Stimulated activated naive CD8-positive, alpha-beta T cell treated with anti-CD3 and anti-CD28 coated beads, Interleukin-15, Interleukin-2, amounts not matched to agents 100 U/mL and 50 U/mL, for 24 hours (primary cell): ENCODE results near the gene C2orf81.
"Not testable (repeated sequence)": the region's sequence is repeated elsewhere in the genome, so short reads cannot be mapped to it uniquely, and the experiment has no call there.

Experiments used
- ATAC-seq: fragments of 150-1000 bp; cut with Tn5 transposase; one replicate; pipeline ENCODE4 v1.10.0; 2021
- DNase-seq: peaks from one replicate; pipeline ENCODE4 v3.0.0; 2021

C2orf81 gene

DNA sequence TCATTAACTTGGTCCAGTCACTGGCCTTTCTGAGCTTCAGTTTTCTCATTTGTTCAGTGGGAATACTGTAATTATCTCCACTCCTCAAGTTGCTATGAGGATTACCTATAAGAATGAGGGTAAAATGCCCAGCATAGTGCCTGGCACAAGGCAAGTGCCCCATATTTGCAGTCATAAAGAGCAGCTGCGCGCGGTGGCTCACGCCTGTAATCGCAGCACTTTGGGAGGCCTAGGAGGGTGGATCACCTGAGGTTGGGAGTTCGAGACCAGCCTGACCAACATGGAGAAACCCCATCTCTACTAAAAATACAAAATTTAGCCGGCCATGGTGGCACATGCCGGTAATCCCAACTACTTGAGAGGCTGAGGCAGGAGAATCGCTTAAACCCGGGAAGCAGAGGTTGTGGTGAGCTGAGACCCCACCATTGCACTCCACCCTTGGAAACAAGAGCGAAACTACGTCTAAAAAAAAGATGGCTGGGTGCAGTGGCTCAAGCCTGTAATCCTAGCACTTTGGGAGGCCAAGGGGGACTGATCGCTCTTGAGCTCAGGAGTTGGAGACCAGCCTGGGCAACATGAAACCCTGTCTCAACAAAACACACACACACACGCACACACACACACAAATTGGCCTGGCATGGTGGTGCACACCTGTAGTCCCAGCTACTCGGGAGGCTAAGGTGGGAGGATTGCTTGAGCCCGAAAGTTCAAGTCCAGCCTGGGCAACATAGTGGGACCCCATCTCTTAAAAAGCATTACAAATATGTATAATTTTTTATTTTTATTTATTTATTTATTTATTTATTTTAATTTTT lies 21.3 kb upstream of the C2orf81 start:
- ATAC-seq, DNase-seq: not testable (repeated sequence)

- ATAC-seq (peak; percentile 4), DNase-seq (peak; percentile 57)
These were observed 20.5 kb upstream of the C2orf81 start, which contains the start of gene RTKN for GRCh38 chr2:74441690-74442482. RTKN (minus strand) TSS chr2:74441937; CDS start chr2:74441816, 121 bp downstream.

DNA sequence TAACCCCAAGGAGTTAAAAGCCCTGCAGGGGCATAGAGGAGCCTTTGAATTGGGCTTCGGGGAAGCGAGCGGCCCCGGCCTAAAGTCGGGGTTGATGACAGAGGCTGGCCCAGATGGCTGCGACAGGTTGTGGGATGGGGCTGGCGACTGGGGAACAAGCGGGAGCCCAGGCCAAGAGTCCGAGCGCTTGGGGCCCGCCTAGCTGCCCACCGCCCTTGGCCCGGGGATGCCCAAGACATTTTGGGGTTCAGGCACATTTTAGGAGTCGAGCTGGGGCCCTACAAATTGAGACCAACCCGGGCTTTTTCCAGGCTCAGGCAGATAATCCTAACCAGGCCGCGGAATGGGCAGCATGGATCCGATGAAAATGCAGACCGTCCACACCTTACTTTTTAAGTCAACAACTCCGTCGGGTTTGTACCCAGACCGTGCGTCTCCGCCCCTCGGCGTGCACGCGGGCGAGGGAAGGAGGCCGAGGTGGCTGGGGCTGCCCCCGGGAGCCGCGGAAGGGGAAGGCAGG lies 19.8 kb upstream of the C2orf81 start:
- DNase-seq (no peak), ATAC-seq (peak; percentile 29)

DNA sequence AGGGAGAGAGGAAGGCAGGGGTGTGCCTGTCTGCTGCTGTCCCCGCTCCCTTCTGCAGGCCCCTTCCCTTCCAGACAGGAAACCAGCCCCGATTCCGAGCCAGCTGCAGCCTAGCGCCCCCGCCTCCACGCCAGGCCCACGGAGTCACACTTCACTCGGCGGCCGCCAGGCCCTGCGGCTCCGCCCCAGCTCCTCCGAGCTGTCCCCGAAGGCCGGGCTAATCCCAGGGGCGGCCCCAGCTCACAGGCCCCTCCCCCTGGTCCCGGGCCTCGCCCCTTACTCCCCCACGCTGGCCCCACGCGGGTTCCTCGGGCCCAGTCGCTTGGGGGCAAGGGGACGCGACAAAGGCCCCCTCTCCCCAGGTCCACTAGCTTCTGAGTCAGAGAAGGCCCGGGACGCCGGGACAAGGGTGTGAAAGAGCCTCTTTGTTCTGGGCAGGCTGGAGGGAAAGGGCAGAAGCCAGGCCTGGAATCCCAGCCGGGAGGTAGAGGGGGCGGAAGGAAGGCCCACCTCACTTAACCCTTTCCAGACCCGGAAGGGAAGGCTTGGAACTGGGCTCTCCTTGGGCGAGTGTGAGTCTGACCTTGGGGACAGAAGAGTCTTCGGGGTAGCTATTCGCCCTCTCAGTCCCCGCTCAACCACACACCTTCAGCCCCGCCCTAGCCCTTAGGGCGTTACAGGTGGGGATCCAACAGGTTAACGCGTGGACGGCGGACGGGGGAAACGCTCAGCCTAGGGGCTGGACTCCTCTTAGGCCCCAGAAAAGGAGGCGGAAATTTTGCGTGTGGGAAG lies 19.2 kb upstream of the C2orf81 start:
- DNase-seq: peak; percentile 72
- ATAC-seq: peak; percentile 87

GRCh38 chr2:74439803-74440377 lies 18.5 kb upstream of the C2orf81 start:
- ATAC-seq: no peak

GRCh38 chr2:74439373-74439772 lies 18.0 kb upstream of the C2orf81 start:
- no peak for ATAC-seq
- no peak for DNase-seq

More at GRCh38 chr2:74439803-74440377, 18.5 kb upstream of the C2orf81 start:
- no peak for DNase-seq

DNA sequence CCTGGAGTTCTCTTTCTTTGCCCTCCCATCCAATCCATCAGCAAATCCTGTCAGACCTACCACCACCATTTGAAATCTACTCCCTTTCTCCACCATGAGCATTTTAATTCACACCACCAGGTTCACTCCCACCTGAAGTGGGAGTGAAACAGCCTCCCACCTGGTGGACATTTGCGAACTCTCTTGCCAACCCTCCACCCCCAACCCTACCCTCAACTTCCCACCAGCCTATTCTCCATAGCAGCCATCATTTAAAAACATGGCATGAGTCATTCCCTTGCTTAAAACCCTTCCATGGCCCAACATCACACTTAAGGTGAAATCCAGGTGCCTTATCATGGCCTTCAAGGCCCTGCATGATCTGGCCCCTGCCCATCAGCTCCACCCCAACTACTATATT lies 16.8 kb upstream of the C2orf81 start:
- DNase-seq (no peak), ATAC-seq (no peak)

- DNase-seq (no peak), ATAC-seq (no peak)
These were observed 15.7 kb upstream of the C2orf81 start for GRCh38 chr2:74436848-74437695.

DNA sequence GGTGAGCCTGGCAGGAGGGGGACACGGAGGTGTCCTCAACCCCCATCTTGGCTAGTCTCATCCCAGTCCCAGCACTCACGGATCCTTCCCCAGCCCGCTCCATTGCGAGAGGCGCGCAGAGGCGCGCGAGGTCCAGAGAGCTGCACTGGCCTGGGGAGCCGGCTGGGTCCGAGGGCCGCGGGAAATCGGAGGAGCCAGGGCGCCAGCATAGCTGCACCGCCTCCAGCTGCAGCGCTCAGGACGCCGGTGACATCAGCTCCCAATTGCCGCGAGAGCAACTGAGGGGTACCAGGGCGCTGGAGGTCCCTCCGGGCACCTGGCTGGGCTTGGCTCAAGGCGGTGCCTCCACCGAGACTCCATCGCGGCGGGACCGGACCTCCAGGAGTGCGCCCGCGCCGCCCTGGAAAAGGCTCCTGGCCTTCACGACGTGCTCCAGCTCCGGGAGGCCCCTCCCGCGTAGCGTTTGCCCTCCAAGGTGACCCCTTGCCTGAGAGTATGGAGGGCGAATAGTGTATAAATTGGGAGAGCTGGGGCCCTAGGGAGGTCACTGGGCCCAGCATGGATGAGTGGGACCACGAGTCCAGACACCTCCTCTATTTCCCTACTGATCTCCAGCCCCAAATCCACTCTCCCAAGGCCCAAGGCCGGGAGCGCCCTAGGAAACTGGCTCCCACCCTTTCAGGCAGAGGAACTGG lies 14.8 kb upstream of the C2orf81 start:
- ATAC-seq: no peak
- DNase-seq: no peak

GRCh38 chr2:74430502-74430901 lies 9.1 kb upstream of the C2orf81 start:
- no peak for DNase-seq
- ATAC-seq: no peak

GRCh38 chr2:74429487-74430451 lies 8.3 kb upstream of the C2orf81 start:
- DNase-seq: no peak
- ATAC-seq: no peak

DNA sequence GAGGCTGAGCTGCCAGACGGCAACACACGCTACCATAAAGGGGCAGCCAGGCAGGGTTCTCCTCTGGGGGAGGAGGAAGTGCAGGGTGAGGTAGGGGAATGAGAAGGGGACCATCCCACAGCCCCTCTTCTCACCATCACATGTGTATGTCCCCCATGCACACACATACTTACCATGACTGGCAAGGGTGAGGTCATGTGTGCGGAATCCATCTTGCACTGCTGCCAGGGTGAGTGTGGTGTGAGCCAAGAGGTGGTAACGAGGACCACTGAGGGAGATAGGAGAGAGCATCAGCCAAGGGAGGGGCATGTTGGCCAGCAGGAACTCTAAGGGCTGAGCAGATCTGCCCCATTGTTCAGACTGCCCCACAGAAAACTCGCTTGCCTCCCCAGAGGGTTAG lies 7.3 kb upstream of the C2orf81 start:
- ATAC-seq (no peak), DNase-seq (no peak)

- ATAC-seq (no peak), DNase-seq (no peak)
These were observed 6.1 kb upstream of the C2orf81 start for GRCh38 chr2:74427551-74427950.

DNA sequence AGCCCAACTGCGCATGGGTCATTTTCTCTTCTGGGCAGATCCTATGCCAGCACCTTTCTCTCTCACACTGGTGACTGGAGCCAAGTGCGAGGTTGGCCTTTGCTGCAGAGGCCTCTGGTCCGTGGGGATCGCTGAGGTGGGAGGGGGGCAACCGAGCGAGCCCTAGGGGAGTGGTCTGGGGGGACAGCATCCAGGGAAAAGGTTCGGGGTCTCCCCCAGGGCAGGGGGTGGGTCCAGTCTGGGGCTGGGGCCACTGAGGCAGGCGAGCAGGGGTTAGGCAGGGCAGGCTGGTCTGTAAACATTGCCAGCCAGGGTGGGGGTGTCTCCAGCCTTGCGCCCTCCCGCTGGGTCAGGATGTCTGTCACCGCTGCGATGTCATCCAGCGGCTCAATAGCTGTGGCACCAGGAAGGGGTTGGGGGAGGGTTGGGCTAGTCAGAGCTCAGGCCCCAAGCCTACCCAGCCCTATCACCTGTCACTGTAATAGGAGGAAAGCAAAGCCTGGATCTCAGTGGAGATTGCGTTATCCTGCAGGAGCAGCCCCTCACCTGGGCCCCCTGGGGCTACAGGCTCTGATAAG lies 4.9 kb upstream of the C2orf81 start:
- no peak for DNase-seq
- no peak for ATAC-seq

DNA sequence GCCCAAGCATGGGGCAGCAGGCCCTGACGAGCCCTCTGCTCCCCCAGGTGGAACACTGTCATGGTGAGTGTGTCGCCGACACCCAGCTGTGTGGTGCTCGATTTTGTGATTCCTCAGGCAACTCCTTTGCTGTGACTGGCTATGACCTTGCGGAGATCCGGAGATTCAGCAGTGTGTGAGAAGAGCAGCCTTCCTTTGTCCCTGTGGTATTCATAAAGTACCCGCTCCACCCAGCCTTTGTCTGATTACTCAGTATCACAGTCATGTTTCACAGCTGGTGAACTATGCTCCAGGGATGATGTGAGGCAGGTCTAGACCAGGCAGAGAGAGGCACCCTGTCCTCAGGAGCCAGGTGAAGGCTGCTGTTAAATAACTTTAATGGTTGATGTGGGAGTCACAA lies 4.1 kb upstream of the C2orf81 start:
- no peak for ATAC-seq
- DNase-seq: no peak

GRCh38 chr2:74424995-74425406 lies 3.6 kb upstream of the C2orf81 start:
- DNase-seq: no peak
- ATAC-seq: no peak

- ATAC-seq: no peak
- DNase-seq: no peak
These were observed 2.9 kb upstream of the C2orf81 start for GRCh38 chr2:74424139-74424992.
